K562 (cell line): Measurements from ENCODE around the gene ZNF628.

Source experiments
- ERF ChIP-seq: fragments of 450-650 bp; formaldehyde crosslinking; IDR thresholded peaks from 2 replicates; pipeline ENCODE4 v1.4.0; 2020; ENCODE audit warnings: mild to moderate bottlenecking, mixed read lengths
- HNRNPLL ChIP-seq: fragments of 200-400 bp; formaldehyde crosslinking; IDR thresholded peaks from 2 replicates; pipeline ENCODE4 v1.6.1; 2017; ENCODE audit warnings: low read length, low read depth, mild to moderate bottlenecking; ENCODE audit not compliant: poor library complexity, severe bottlenecking
- SMARCC2 ChIP-seq: fragments of 450-650 bp; IDR thresholded peaks from 2 replicates; pipeline ENCODE4 v1.6.1; 2017; ENCODE audit warnings: antibody characterized with exemption, moderate library complexity, mild to moderate bottlenecking, low read depth

DNA sequence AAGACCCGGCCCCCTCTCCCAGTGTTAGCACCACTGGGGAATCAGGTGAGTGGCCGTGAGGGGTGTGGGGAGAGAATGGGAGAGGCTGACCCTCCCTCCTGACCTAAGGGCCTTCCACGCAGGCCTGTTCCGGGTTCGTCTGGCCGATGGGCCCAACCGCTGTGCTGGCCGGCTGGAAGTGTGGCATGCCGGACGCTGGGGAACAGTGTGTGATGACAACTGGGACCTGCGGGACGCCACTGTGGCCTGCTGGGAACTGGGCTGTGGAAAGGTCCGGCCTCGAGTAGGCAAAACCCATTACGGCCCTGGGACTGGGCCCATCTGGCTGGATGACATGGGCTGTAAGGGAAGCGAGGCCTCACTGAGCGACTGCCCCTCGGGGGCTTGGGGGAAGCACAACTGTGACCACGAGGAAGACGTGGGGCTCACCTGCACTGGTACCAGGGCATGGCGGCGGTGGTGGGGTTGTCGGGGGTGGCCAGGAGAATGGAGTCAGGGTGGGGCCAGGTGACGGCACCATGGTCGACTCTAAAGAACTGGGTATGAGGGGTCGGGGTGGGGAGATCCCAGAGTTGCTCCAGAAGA is 24.0 kb downstream of the ZNF628 start:
- TF ChIP-seq SMARCC2: no peak
- TF ChIP-seq HNRNPLL: no peak
- no peak for TF ChIP-seq ERF (CRISPR knock-in tag)
